Measurements from ENCODE around the gene MVB12B. TPM values are rescaled to one million over a fixed set of nuclear protein-coding genes. Genes with fewer than 3 reads are reported as not detected.

MVB12B gene
- total RNA-seq, 2 experiments from 2014 or later = 33.5 to 34.1 TPM

DNA sequence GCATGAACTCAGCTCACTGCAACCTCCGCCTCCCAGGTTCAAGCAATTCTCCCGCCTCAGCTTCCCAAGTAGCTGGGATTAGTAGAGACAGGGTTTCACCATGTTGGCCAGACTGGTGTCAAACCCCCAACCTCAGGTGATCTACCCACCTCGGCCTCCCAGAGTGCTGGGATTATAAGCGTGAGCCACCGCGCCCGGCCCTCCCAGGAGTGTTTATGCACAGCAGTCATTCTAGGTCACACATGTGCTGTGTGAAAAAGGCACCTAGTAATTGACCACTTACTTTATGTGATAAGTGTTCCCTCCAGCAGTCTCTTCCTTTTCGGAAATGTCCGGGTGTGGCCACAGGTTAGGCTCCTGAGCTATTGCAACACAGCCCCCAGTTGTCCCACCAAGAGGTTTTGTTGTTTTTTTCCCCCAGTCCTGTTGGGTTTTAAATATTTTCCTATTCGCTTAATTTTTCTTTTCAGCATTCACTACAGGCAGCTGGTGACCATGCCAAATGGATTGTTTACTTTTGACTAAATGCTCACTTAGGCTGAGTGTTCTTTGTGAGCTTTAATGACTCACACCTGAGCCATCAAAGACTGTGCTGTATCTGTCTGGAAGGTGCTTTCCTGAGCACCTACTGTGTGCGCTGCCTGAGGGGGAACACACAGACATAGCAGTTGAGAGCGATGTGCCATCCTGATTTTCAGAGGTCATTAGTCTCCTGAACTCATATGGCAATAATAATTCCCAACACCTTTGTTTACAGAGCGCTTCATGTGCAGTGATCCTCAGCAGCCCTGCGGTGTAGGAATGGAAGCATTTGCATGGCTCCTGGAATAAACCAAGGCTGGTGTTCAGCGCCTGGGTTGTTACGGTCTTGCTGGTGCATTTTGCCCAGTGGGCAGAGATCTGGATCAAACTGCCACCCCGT is 94.3 kb downstream of the MVB12B start:
- no peaks in the 10 kb centered on the region for H3K9me3 Mint-ChIP-seq
- DNase-seq (no peak), ATAC-seq (ENCODE audit: low read depth) (no peak)
- peaks cover 34% of the 10 kb centered on the region for H3K36me3 Mint-ChIP-seq
- no peak overlapping the region for H3K4me3 Mint-ChIP-seq
- H3K27ac Mint-ChIP-seq = no peak overlapping the region
- peaks cover 45% of the 10 kb centered on the region for H3K4me1 Mint-ChIP-seq
- POLR2A ChIA-PET = no interaction called here
- H3K27me3 Mint-ChIP-seq = no peaks in the 10 kb centered on the region

DNA sequence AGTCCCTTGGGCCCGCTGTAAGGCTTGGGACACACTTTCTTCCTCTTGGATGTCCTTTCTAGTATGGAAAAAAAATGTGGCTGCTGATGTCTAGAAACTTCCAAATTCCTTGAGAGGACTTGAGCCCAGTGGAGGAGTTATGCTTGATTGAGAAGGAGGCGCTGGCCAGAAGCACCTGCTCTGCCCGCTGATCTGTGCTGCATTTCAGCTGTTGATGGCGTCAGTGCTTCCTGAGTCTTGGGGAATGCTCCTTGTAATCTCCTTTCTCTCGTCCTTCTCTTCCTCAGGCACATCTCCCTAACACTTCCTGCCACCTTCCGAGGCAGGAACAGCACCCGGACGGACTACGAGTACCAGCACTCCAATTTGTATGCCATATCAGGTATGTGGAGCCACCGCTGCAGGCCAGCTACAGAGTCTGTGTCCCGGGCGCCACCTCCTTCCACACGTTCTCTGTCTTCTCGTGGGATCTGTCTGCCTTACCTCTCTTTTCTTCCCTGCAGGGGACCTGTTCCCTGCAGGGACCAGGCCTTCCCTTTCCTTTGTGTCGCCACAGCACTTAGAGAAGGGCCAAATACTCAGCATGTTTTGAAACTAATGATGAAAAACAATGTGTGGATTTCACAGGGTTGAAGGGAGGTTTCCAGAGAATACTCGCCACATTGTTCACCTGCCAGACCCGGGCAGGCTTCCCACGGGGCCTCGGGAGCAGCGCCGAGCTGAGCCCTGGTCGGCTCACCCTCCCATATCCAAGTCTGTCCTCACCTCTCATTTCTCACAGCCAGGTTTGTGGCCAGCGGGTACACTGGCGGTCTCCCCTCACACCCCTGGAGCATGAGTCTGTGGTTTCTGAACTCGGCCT is 95.2 kb downstream of the MVB12B start:
- no peak for ATAC-seq (ENCODE audit: low read depth)
- no peak overlapping the region for H3K27ac Mint-ChIP-seq

DNA sequence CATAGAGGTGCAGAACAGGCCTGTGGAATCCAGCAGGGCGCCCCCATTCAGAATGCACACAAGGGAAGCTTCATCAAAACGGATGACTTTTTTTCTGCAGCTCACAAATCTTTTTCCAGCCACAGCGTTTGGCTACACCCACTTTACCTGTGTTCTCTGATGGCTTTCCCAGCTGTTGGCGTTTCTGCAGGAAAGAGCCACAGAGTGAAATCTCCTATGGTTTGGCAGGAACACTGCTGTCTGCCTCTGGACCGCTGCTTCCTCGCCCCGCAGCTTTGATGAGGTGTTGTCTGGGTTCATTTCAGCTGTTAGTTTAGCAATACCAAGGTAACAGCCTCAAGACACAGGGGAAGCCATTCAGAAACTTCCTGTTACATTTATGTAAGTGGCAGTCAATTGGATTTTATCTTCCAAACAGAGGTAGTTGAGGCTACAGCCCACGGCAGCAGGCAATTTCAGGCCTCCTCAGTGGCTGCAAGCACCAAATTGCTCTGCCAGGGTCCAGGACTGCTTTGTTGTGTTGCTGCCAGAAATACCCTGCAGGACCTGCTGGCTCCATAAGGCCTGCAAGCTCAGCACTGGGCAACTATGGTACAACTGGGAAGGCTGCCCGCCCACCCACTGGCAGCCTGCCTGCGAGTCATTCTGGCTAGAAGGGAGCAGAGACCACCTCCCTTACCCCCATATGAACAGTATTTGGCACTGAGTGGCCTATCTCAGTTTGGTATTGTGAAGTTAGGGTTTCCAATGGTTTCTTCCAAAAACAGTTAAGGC is 96.7 kb downstream of the MVB12B start:
- peak overlapping the region; percentile 86 for H3K27ac Mint-ChIP-seq
- no peak for DNase-seq
- H3K4me1 Mint-ChIP-seq = peaks cover 37% of the 10 kb centered on the region
- H3K9me3 Mint-ChIP-seq = no peaks in the 10 kb centered on the region
- H3K4me3 Mint-ChIP-seq = peak overlapping the region; percentile 40
- POLR2A ChIA-PET = interaction anchor here (0.8 to 1.0 kb wide), 3 partner anchors 11 to 49 kb away, joined by 3 to 6 read pairs (median 6); no protein-coding TSS in a partner anchor
- H3K36me3 Mint-ChIP-seq = peaks cover 38% of the 10 kb centered on the region
- H3K27me3 Mint-ChIP-seq = no peaks in the 10 kb centered on the region
- peak; percentile 80 for ATAC-seq (ENCODE audit: low read depth)

More for the DNA sequence above, 95.2 kb downstream of the MVB12B start:
- POLR2A ChIA-PET = no interaction called here
- no peak overlapping the region for H3K4me3 Mint-ChIP-seq
- H3K27me3 Mint-ChIP-seq = no peaks in the 10 kb centered on the region
- H3K36me3 Mint-ChIP-seq = peaks cover 40% of the 10 kb centered on the region
- no peak for DNase-seq
- H3K9me3 Mint-ChIP-seq = no peaks in the 10 kb centered on the region
- peaks cover 44% of the 10 kb centered on the region for H3K4me1 Mint-ChIP-seq

GRCh38 chr9:126423916-126424185 is 97.2 kb downstream of the MVB12B start:
- H3K4me3 Mint-ChIP-seq = no peak overlapping the region
- H3K27me3 Mint-ChIP-seq = no peaks in the 10 kb centered on the region
- peaks cover 35% of the 10 kb centered on the region for H3K36me3 Mint-ChIP-seq
- ATAC-seq (ENCODE audit: low read depth) = no peak
- no peaks in the 10 kb centered on the region for H3K9me3 Mint-ChIP-seq
- no peak for DNase-seq
- POLR2A ChIA-PET = no interaction called here
- H3K4me1 Mint-ChIP-seq = peaks cover 32% of the 10 kb centered on the region
- H3K27ac Mint-ChIP-seq = peak overlapping the region; percentile 86

GRCh38 chr9:126424511-126424910 is 97.9 kb downstream of the MVB12B start:
- Mint-ChIP-seq H3K4me1 (peaks cover 27% of the 10 kb centered on the region), H3K9me3 (no peaks in the 10 kb centered on the region), H3K4me3 (no peak overlapping the region), H3K27me3 (no peaks in the 10 kb centered on the region), H3K36me3 (peaks cover 32% of the 10 kb centered on the region), H3K27ac (peak overlapping the region; percentile 27)
- ATAC-seq (ENCODE audit: low read depth) = no peak
- POLR2A ChIA-PET = no interaction called here
- DNase-seq = no peak

- no peaks in the 10 kb centered on the region for H3K9me3 Mint-ChIP-seq
- POLR2A ChIA-PET = no interaction called here
- DNase-seq (no peak), ATAC-seq (ENCODE audit: low read depth) (no peak)
- H3K27me3 Mint-ChIP-seq = no peaks in the 10 kb centered on the region
- peaks cover 21% of the 10 kb centered on the region for H3K36me3 Mint-ChIP-seq
- H3K27ac Mint-ChIP-seq = no peak overlapping the region
- H3K4me1 Mint-ChIP-seq = peaks cover 9% of the 10 kb centered on the region
- H3K4me3 Mint-ChIP-seq = no peak overlapping the region
Measured at GRCh38 chr9:126428534-126429175, 102.0 kb downstream of the MVB12B start.

DNA sequence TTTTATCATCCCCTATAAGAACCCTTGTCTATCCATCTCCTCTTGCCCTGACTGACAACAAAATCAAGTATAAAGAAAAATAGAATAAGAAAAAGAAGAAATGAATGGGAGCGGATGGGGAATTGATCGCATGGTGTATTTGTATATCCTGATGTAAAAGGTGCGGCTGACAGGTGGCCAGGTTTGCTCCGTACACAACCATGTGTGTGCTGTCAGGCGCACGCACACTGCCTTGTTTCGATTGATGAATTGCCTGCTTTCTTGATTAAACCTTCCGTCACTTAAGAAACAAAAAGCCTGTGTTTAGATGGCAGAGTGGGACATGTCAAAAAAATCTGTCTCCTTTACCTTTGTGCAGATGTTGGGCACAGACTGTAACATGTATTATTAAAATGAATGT is 102.6 kb downstream of the MVB12B start:
- H3K4me3 Mint-ChIP-seq = no peak overlapping the region
- no peak for DNase-seq
- no peaks in the 10 kb centered on the region for H3K9me3 Mint-ChIP-seq
- no peaks in the 10 kb centered on the region for H3K27me3 Mint-ChIP-seq
- no peak overlapping the region for H3K27ac Mint-ChIP-seq
- ATAC-seq (ENCODE audit: low read depth) = no peak
- POLR2A ChIA-PET = no interaction called here
- H3K4me1 Mint-ChIP-seq = peaks cover 4% of the 10 kb centered on the region
- H3K36me3 Mint-ChIP-seq = peaks cover 22% of the 10 kb centered on the region

GRCh38 chr9:126430124-126430523 is 103.5 kb downstream of the MVB12B start:
- H3K27me3 Mint-ChIP-seq = no peaks in the 10 kb centered on the region
- peaks cover 16% of the 10 kb centered on the region for H3K36me3 Mint-ChIP-seq
- H3K4me3 Mint-ChIP-seq = no peak overlapping the region
- no peak overlapping the region for H3K27ac Mint-ChIP-seq
- ATAC-seq (ENCODE audit: low read depth) (no peak), DNase-seq (no peak)
- POLR2A ChIA-PET = no interaction called here
- no peaks in the 10 kb centered on the region for H3K4me1 Mint-ChIP-seq
- H3K9me3 Mint-ChIP-seq = no peaks in the 10 kb centered on the region

- DNase-seq (no peak), ATAC-seq (ENCODE audit: low read depth) (no peak)
- no peaks in the 10 kb centered on the region for H3K4me1 Mint-ChIP-seq
- H3K4me3 Mint-ChIP-seq = no peak overlapping the region
- no peaks in the 10 kb centered on the region for H3K9me3 Mint-ChIP-seq
- H3K36me3 Mint-ChIP-seq = peaks cover 10% of the 10 kb centered on the region
- no peaks in the 10 kb centered on the region for H3K27me3 Mint-ChIP-seq
- POLR2A ChIA-PET = no interaction called here
- no peak overlapping the region for H3K27ac Mint-ChIP-seq
Measured at GRCh38 chr9:126431077-126431742, 104.6 kb downstream of the MVB12B start.

- Mint-ChIP-seq H3K36me3 (peaks cover 4% of the 10 kb centered on the region), H3K4me1 (no peaks in the 10 kb centered on the region), H3K4me3 (no peak overlapping the region), H3K27me3 (no peaks in the 10 kb centered on the region), H3K27ac (no peak overlapping the region), H3K9me3 (no peaks in the 10 kb centered on the region)
- no peak for DNase-seq
- ATAC-seq (ENCODE audit: low read depth) = no peak
- POLR2A ChIA-PET = no interaction called here
Measured at GRCh38 chr9:126432659-126433058, 106.0 kb downstream of the MVB12B start.

DNA sequence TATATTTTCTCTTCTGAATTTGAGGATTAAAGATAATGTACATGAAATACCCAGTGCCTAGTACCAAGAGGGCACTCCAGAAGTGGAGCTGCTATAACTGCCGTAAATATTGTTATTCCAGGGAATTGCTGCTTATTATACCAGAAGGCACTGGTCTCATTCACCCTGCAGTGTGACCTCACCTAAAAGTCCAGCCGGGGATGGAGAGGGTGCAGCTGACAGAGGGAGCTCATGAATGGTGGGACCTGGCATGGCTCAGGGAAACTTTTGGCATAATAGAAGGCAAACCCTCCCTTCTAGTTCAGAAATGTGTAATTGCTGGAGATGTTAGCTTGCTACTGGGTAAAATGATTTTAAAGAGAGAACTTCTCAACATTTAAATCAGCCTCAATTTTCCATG is 108.5 kb downstream of the MVB12B start:
- POLR2A ChIA-PET = interaction anchor here (1.0 to 1.5 kb wide), 2 partner anchors 9 to 12 kb away, joined by 3 to 5 read pairs; no protein-coding TSS in a partner anchor
- ATAC-seq (ENCODE audit: low read depth) (no peak), DNase-seq (no peak)
- peaks cover 6% of the 10 kb centered on the region for H3K36me3 Mint-ChIP-seq
- peaks cover 5% of the 10 kb centered on the region for H3K4me1 Mint-ChIP-seq
- H3K27me3 Mint-ChIP-seq = no peaks in the 10 kb centered on the region
- H3K9me3 Mint-ChIP-seq = no peaks in the 10 kb centered on the region
- H3K4me3 Mint-ChIP-seq = no peak overlapping the region
- H3K27ac Mint-ChIP-seq = no peak overlapping the region

GRCh38 chr9:126435626-126436025 is 109.0 kb downstream of the MVB12B start:
- Mint-ChIP-seq H3K27me3 (no peaks in the 10 kb centered on the region), H3K36me3 (peaks cover 7% of the 10 kb centered on the region), H3K4me1 (peaks cover 7% of the 10 kb centered on the region), H3K4me3 (no peak overlapping the region), H3K9me3 (no peaks in the 10 kb centered on the region), H3K27ac (no peak overlapping the region)
- ATAC-seq (ENCODE audit: low read depth) (no peak), DNase-seq (no peak)
- POLR2A ChIA-PET = interaction anchor here (1.0 to 1.5 kb wide), 2 partner anchors 9 to 12 kb away, joined by 3 to 5 read pairs; no protein-coding TSS in a partner anchor

Measured in activated naive CD8-positive, alpha-beta T cell treated with anti-CD3 and anti-CD28 coated beads, Interleukin-2, amount 10 ng/mL, durations not matched to agents 7 days and 5 days (primary cell).